Measurements from ENCODE around the gene ZFP91. TPM values are rescaled to one million over a fixed set of nuclear protein-coding genes. Genes with fewer than 3 reads are reported as not detected.

Gene ZFP91
- total and polyA plus RNA-seq, 2 of the 13 experiments (the other 11 are each of a cell fraction or from before 2014, with no cell fraction given), result 13.5 to 38.6 TPM

DNA sequence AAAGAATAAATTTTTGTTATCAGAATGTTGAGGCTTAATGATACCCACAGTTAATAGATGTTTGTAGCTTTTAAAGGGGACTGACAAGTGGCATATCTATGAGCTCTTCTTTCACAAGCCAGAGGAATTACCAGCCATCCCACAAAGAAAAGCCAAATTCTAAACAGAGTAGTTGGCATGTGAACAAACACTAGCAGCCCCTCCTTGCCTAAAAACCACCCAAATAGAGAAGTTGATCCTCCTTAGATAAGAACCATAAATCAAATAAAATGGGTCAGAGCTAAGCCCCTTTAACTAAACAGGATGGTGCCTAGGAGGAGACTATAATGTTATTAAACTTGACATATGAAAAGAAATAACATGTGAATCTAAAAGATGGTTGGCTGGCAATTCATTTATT, 14.6 kb upstream of the ZFP91 start (continued):
- no peak for TF ChIP-seq ZNF329 (CRISPR knock-in tag; IDR thresholded peaks at IDR 0.05; ENCODE audit: low read depth)
- TF ChIP-seq, protein P1, sequence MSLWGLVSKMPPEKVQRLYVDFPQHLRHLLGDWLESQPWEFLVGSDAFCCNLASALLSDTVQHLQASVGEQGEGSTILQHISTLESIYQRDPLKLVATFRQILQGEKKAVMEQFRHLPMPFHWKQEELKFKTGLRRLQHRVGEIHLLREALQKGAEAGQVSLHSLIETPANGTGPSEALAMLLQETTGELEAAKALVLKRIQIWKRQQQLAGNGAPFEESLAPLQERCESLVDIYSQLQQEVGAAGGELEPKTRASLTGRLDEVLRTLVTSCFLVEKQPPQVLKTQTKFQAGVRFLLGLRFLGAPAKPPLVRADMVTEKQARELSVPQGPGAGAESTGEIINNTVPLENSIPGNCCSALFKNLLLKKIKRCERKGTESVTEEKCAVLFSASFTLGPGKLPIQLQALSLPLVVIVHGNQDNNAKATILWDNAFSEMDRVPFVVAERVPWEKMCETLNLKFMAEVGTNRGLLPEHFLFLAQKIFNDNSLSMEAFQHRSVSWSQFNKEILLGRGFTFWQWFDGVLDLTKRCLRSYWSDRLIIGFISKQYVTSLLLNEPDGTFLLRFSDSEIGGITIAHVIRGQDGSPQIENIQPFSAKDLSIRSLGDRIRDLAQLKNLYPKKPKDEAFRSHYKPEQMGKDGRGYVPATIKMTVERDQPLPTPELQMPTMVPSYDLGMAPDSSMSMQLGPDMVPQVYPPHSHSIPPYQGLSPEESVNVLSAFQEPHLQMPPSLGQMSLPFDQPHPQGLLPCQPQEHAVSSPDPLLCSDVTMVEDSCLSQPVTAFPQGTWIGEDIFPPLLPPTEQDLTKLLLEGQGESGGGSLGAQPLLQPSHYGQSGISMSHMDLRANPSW (CRISPR knock-in tag; IDR thresholded peaks at IDR 0.05; ENCODE audit: borderline replicate concordance), result no peak
- TF ChIP-seq ZNF383 (CRISPR knock-in tag; IDR thresholded peaks at IDR 0.05; ENCODE audit: borderline replicate concordance), result no peak
- no peak for TF ChIP-seq GZF1 (CRISPR knock-in tag; IDR thresholded peaks at IDR 0.05)
- TF ChIP-seq HMG20A (CRISPR knock-in tag; IDR thresholded peaks at IDR 0.05; ENCODE audit: borderline replicate concordance), result no peak
- no peak for TF ChIP-seq MAFF (IDR thresholded peaks at IDR 0.05; ENCODE audit: low read depth, low read length)

DNA sequence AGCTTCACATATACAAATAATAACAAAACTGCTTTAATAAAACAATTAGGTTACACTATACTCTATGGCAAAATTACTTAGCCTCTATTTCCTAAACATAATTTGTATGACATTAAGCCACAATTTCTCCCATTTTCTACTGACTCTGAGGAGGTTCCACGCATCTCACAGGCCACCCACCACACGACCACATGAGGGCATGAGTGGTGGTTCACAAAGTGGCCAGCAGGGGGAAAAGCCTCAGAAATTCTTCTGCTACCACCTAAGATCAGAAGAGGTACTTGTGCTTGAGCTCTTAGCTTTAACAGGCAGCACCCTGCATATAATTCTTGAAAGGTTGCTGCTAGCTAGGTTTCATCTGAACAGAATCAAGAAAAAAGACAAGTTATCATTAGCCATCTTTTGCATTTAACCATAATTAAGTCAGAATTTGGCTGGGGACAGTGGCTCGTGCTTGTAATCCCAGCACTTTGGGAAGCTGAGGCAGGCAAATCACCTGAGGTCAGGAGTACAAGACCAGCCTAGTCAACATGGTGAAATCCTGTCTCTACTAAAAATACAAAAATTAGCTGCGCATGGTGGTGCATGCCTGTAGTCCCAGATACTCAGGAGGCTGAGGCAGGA, 10.9 kb upstream of the ZFP91 start:
- H3K9me3 ChIP-seq (ENCODE audit: low read length), result no peaks in the 10 kb centered on the region
- ATAC-seq (peak; percentile 94), DNase-seq (ENCODE audit: low spot score) (peak; percentile 49), FAIRE-seq (peak; percentile 18)
- H3K4me2 ChIP-seq (ENCODE audit: low read depth, low read length), result no peak overlapping the region
- 68% methylated on average over 4 of the region's 4 CpGs for WGBS (ENCODE audit: low lambda C conversion rate)
- H3K36me3 ChIP-seq (replicated peaks in 1 of 2; ENCODE audit: control insufficient read depth in 1 of 2, insufficient read depth in 2 of 2, low read length in 2 of 2), result no peaks in the 10 kb centered on the region
- H3K79me2 ChIP-seq (ENCODE audit: insufficient read depth, low read length), result no peaks in the 10 kb centered on the region
- H4K20me1 ChIP-seq (ENCODE audit: insufficient read depth, low read length), result no peaks in the 10 kb centered on the region
- no peak overlapping the region for H2AFZ ChIP-seq (ENCODE audit: low read length)
- BruUV-seq (replicated peaks), result no TSS peak
- intact Hi-C loops (cut with micrococcal nuclease; ENCODE audit: unreplicated experiment) (loop anchor here (1.0 to 5.0 kb wide), 2 partner anchors 107 to 219 kb away; no protein-coding TSS in a partner anchor), in situ Hi-C loops (cut with HindIII; ENCODE audit: extremely low pct_ligation_motif_present, low pct_unique_long_range_greater_than_20kb) (loop anchor here (10.0 kb wide), 1 partner anchor 57 kb away; the partner anchor contains the start of gene CNTF)
- peaks cover 8% of the 10 kb centered on the region for H3K4me1 ChIP-seq (ENCODE audit: insufficient read depth, low read length)
- ChIA-PET CTCF (ENCODE audit: low intra/inter-chr PET ratio, low total read pairs) (interaction anchor here (0.7 to 1.3 kb wide), 3 partner anchors 8 to 220 kb away, joined by 3 to 8 read pairs (median 3); no protein-coding TSS in a partner anchor), POLR2A (interaction anchor here (2.4 kb wide), 1 partner anchor 9 kb away, joined by 13 read pairs; no protein-coding TSS in a partner anchor)
- no peak overlapping the region for H3K9ac ChIP-seq (ENCODE audit: insufficient read depth, low read depth, low read length)
- no peak overlapping the region for H3K4me3 ChIP-seq (replicated peaks in 1 of 3; ENCODE audit: insufficient read depth in 1 of 3, low read depth in 2 of 3, low read length in 3 of 3)
- H3K27me3 ChIP-seq (ENCODE audit: control insufficient read depth in 1 of 2, insufficient read depth in 2 of 2, low read length in 2 of 2), result no peaks in the 10 kb centered on the region
- TF ChIP-seq ZNF556 (CRISPR knock-in tag; IDR thresholded peaks at IDR 0.05; ENCODE audit: borderline replicate concordance) (no peak), XRCC5 (optimal IDR thresholded peaks at IDR 0.05; ENCODE audit: low read length) (peak; percentile 61), STAG1 (CRISPR knock-in tag; IDR thresholded peaks at IDR 0.05) (peak; percentile 49), ZNF672 (CRISPR knock-in tag; IDR thresholded peaks at IDR 0.05) (no peak), SMC3 (IDR thresholded peaks at IDR 0.05; ENCODE audit: low read length) (peak; percentile 52; the same call in 1 of the 2 replicates), POLR2A (IDR thresholded peaks at IDR 0.05; ENCODE audit: insufficient read depth in 1 of 2, low read depth in 2 of 2, low read length in 2 of 2) (no peak), ZFP36 (IDR thresholded peaks at IDR 0.05; ENCODE audit: borderline replicate concordance, low read depth, low read length, partially characterized antibody) (no peak), WIZ (CRISPR knock-in tag; IDR thresholded peaks at IDR 0.05) (no peak), TEAD3 (CRISPR knock-in tag; optimal IDR thresholded peaks at IDR 0.05; ENCODE audit: borderline replicate concordance) (peak; percentile 38), DPF2 (CRISPR knock-in tag; IDR thresholded peaks at IDR 0.05; ENCODE audit: borderline replicate concordance, low read depth) (no peak), RAD21 (CRISPR knock-in tag; IDR thresholded peaks at IDR 0.05) (0 out of 2 replicates have a peak, but pooled peaks have one; percentile 18)
- TF ChIP-seq, protein P2, sequence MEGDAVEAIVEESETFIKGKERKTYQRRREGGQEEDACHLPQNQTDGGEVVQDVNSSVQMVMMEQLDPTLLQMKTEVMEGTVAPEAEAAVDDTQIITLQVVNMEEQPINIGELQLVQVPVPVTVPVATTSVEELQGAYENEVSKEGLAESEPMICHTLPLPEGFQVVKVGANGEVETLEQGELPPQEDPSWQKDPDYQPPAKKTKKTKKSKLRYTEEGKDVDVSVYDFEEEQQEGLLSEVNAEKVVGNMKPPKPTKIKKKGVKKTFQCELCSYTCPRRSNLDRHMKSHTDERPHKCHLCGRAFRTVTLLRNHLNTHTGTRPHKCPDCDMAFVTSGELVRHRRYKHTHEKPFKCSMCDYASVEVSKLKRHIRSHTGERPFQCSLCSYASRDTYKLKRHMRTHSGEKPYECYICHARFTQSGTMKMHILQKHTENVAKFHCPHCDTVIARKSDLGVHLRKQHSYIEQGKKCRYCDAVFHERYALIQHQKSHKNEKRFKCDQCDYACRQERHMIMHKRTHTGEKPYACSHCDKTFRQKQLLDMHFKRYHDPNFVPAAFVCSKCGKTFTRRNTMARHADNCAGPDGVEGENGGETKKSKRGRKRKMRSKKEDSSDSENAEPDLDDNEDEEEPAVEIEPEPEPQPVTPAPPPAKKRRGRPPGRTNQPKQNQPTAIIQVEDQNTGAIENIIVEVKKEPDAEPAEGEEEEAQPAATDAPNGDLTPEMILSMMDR (CRISPR knock-in tag; IDR thresholded peaks at IDR 0.05), result peak; percentile 67
- no peak overlapping the region for H3K27ac ChIP-seq (ENCODE audit: extremely low read length, insufficient read depth, low read length)
